ENCODE data around the gene ERICH3. TPM values are rescaled to one million over a fixed set of nuclear protein-coding genes. Genes with fewer than 3 reads are reported as not detected.

Gene ERICH3
- total and polyA plus RNA-seq, 4 donors = 0.04 to 0.08 (median 0.05) TPM

DNA sequence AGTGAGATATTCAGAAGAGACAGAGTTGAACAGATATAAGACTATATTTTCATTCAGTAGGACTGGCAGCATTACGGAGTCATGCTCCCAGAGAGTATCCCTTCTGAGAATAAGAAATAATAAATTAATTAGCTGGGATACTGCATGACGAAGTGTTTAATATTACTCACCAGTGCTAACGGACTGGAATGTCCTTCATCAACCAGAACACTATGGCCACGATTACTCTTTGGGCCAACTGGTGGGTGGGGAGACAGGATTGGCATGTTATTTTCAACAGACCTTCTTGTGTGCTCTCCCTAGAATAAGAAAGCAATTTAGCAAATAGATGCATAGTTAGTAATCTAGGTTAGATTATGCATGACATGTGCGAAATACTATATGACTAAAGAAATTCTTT, 32.4 kb downstream of the ERICH3 start:
- Histone ChIP-seq H3K9ac (ENCODE audit: low read depth in 1 of 2, low read length in 2 of 2) (no peak overlapping the region), H3K4me1 (ENCODE audit: control insufficient read depth in 4 of 4, insufficient read depth in 4 of 4, low read length in 3 of 4) (no peaks in the 10 kb centered on the region), H3K27ac (ENCODE audit: low read depth in 1 of 2, low read length in 2 of 2) (no peak overlapping the region), H3K36me3 (ENCODE audit: control insufficient read depth in 4 of 4, insufficient read depth in 3 of 4, low read depth in 1 of 4, low read length in 3 of 4) (no peaks in the 10 kb centered on the region), H3K4me3 (ENCODE audit: low read depth in 1 of 3, low read length in 3 of 3) (no peak overlapping the region), H3K27me3 (ENCODE audit: control insufficient read depth in 4 of 4, insufficient read depth in 4 of 4, low read length in 3 of 4) (no peaks in the 10 kb centered on the region), H3K9me3 (ENCODE audit: control insufficient read depth in 4 of 4, low read length in 3 of 4) (no peaks in the 10 kb centered on the region)
- 94% methylated on average over 5 of the region's 5 CpGs for WGBS
- no peak for DNase-seq (ENCODE audit: low spot score)
- TF ChIP-seq JUND (IDR thresholded peaks at IDR 0.05) (no peak), YY1 (IDR thresholded peaks at IDR 0.05) (no peak), RAD21 (IDR thresholded peaks at IDR 0.05) (no peak), FOXA1 (IDR thresholded peaks at IDR 0.05) (no peak), SP1 (IDR thresholded peaks at IDR 0.05) (no peak), GABPA (IDR thresholded peaks at IDR 0.05 in 1 of 2, conservative IDR thresholded peaks at IDR 0.05 in 1 of 2) (no peak)
- TF ChIP-seq, protein P1, sequence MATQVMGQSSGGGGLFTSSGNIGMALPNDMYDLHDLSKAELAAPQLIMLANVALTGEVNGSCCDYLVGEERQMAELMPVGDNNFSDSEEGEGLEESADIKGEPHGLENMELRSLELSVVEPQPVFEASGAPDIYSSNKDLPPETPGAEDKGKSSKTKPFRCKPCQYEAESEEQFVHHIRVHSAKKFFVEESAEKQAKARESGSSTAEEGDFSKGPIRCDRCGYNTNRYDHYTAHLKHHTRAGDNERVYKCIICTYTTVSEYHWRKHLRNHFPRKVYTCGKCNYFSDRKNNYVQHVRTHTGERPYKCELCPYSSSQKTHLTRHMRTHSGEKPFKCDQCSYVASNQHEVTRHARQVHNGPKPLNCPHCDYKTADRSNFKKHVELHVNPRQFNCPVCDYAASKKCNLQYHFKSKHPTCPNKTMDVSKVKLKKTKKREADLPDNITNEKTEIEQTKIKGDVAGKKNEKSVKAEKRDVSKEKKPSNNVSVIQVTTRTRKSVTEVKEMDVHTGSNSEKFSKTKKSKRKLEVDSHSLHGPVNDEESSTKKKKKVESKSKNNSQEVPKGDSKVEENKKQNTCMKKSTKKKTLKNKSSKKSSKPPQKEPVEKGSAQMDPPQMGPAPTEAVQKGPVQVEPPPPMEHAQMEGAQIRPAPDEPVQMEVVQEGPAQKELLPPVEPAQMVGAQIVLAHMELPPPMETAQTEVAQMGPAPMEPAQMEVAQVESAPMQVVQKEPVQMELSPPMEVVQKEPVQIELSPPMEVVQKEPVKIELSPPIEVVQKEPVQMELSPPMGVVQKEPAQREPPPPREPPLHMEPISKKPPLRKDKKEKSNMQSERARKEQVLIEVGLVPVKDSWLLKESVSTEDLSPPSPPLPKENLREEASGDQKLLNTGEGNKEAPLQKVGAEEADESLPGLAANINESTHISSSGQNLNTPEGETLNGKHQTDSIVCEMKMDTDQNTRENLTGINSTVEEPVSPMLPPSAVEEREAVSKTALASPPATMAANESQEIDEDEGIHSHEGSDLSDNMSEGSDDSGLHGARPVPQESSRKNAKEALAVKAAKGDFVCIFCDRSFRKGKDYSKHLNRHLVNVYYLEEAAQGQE (IDR thresholded peaks at IDR 0.05) = no peak
- TF ChIP-seq, protein P2, sequence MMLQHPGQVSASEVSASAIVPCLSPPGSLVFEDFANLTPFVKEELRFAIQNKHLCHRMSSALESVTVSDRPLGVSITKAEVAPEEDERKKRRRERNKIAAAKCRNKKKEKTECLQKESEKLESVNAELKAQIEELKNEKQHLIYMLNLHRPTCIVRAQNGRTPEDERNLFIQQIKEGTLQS (IDR thresholded peaks at IDR 0.05) = no peak
- TF ChIP-seq, protein P3, sequence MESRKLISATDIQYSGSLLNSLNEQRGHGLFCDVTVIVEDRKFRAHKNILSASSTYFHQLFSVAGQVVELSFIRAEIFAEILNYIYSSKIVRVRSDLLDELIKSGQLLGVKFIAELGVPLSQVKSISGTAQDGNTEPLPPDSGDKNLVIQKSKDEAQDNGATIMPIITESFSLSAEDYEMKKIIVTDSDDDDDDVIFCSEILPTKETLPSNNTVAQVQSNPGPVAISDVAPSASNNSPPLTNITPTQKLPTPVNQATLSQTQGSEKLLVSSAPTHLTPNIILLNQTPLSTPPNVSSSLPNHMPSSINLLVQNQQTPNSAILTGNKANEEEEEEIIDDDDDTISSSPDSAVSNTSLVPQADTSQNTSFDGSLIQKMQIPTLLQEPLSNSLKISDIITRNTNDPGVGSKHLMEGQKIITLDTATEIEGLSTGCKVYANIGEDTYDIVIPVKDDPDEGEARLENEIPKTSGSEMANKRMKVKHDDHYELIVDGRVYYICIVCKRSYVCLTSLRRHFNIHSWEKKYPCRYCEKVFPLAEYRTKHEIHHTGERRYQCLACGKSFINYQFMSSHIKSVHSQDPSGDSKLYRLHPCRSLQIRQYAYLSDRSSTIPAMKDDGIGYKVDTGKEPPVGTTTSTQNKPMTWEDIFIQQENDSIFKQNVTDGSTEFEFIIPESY (IDR thresholded peaks at IDR 0.05) = no peak
- TF ChIP-seq, protein P4, sequence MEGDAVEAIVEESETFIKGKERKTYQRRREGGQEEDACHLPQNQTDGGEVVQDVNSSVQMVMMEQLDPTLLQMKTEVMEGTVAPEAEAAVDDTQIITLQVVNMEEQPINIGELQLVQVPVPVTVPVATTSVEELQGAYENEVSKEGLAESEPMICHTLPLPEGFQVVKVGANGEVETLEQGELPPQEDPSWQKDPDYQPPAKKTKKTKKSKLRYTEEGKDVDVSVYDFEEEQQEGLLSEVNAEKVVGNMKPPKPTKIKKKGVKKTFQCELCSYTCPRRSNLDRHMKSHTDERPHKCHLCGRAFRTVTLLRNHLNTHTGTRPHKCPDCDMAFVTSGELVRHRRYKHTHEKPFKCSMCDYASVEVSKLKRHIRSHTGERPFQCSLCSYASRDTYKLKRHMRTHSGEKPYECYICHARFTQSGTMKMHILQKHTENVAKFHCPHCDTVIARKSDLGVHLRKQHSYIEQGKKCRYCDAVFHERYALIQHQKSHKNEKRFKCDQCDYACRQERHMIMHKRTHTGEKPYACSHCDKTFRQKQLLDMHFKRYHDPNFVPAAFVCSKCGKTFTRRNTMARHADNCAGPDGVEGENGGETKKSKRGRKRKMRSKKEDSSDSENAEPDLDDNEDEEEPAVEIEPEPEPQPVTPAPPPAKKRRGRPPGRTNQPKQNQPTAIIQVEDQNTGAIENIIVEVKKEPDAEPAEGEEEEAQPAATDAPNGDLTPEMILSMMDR (IDR thresholded peaks at IDR 0.05; ENCODE audit: low read depth, low read length, missing input control) = no peak

DNA sequence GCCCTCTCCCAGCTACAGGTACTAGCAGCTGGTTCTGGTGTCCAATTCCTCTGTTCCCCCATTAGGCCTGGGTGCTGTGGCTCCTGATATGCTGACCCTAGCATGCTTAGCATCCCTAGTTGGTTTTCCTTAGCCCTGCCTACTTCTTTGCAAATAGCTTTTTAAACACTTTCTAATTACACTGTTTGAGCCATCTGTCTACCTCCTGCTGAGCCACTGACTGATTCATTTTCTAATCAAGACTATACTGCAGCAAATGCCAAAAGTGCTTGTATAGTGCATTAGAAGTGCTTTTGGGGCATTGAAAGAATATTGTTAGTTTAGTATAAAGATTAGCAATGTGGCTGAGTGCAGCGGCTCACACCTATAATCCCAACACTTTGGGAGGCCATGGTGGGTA, 36.3 kb downstream of the ERICH3 start:
- WGBS = 100% methylated on average over 1 of the region's 1 CpG
- no peak for DNase-seq (ENCODE audit: low spot score)
- no peak overlapping the region for H3K27ac ChIP-seq (ENCODE audit: low read depth in 1 of 2, low read length in 2 of 2)
- H3K9me3 ChIP-seq (ENCODE audit: control insufficient read depth in 4 of 4, low read length in 3 of 4) = no peaks in the 10 kb centered on the region
- no peaks in the 10 kb centered on the region for H3K36me3 ChIP-seq (ENCODE audit: control insufficient read depth in 4 of 4, insufficient read depth in 3 of 4, low read depth in 1 of 4, low read length in 3 of 4)
- no peak for TF ChIP-seq EGR1 (IDR thresholded peaks at IDR 0.05; ENCODE audit: low read depth in 2 of 2)
- no peak for TF ChIP-seq FOXA2 (IDR thresholded peaks at IDR 0.05)
- H3K27me3 ChIP-seq (ENCODE audit: control insufficient read depth in 4 of 4, insufficient read depth in 4 of 4, low read length in 3 of 4) = no peaks in the 10 kb centered on the region
- no peaks in the 10 kb centered on the region for H3K4me1 ChIP-seq (ENCODE audit: control insufficient read depth in 4 of 4, insufficient read depth in 4 of 4, low read length in 3 of 4)
- H3K9ac ChIP-seq (ENCODE audit: low read depth in 1 of 2, low read length in 2 of 2) = no peak overlapping the region
- no peak overlapping the region for H3K4me3 ChIP-seq (ENCODE audit: low read depth in 1 of 3, low read length in 3 of 3)

All from liver (tissue), 9 donors.